Endothelial cell of umbilical vein (primary cell): ENCODE measurements around the gene NKX2-3.

Experiments used
- CTCF ChIP-seq, 2 donors: IDR thresholded peaks; 1 replicate in 1 of 2; 2 replicates in 1 of 2; pipeline ENCODE4 v1.5.1; 2011; ENCODE audit warnings: low read length in 2 of 2, mild to moderate bottlenecking in 2 of 2, moderate library complexity in 2 of 2, control low read depth in 1 of 2, inconsistent platforms in 1 of 2, low read depth in 1 of 2; ENCODE audit not compliant: insufficient read depth in 1 of 2; ENCODE audit errors: extremely low read depth in 1 of 2
- EZH2 ChIP-seq: IDR thresholded peaks from 2 replicates; pipeline ENCODE4 v1.6.1; 2012; ENCODE audit warnings: borderline replicate concordance, low read depth, mild to moderate bottlenecking, moderate library complexity, low read length, inconsistent platforms; ENCODE audit not compliant: severe bottlenecking
- GATA2 ChIP-seq: IDR thresholded peaks from 2 replicates; pipeline ENCODE4 v1.7.0; 2011; ENCODE audit warnings: low read depth, mild to moderate bottlenecking, moderate library complexity, mixed read lengths, low read length; ENCODE audit not compliant: insufficient read length, insufficient read depth
- MAX ChIP-seq: IDR thresholded peaks from 2 replicates; pipeline ENCODE4 v1.6.1; 2011; ENCODE audit not compliant: insufficient read depth, insufficient read length
- POLR2A ChIP-seq: IDR thresholded peaks from 2 replicates; pipeline ENCODE4 v1.6.1; 2012; ENCODE audit warnings: low read depth, mild to moderate bottlenecking, control low read depth, low read length

GRCh38 chr10:99487125-99487807 is 45.5 kb upstream of the NKX2-3 start:
- TF ChIP-seq POLR2A (no peak), CTCF (IDR thresholded peaks at IDR 0.05; ENCODE audit: extremely low read depth in 1 of 2, insufficient read depth in 1 of 2, low read depth in 1 of 2, low read length in 2 of 2) (no peak), EZH2 (no peak), MAX (no peak), GATA2 (no peak)
